SH-SY5Y (cell line): ENCODE results near the gene WDR53.

Source experiments
- GATA2 ChIP-seq: IDR thresholded peaks from 2 replicates; pipeline ENCODE4 v1.6.1; 2011; ENCODE audit warnings: mild to moderate bottlenecking, low read depth, low read length
- GATA3 ChIP-seq: IDR thresholded peaks from 2 replicates; pipeline ENCODE4 v1.6.1; 2011; ENCODE audit warnings: low read depth, mild to moderate bottlenecking, low read length, moderate library complexity

GRCh38 chr3:196519718-196520082 is 48.7 kb downstream of the WDR53 start:
- TF ChIP-seq GATA3 (no peak), GATA2 (no peak)
